Smooth muscle cell (in vitro differentiated cells): ENCODE data around the gene GJD4. TPM values are rescaled to one million over a fixed set of nuclear protein-coding genes. Genes with fewer than 3 reads are reported as not detected.
A peak's percentile ranks its signal among the peaks of the same experiment; 100 is the strongest.

Experiments used
- DNase-seq: peaks from one replicate; lab custom pipeline; 2025; ENCODE audit not compliant: unreplicated experiment; lab: John Stamatoyannopoulos, UW
- H2AFZ ChIP-seq: fragments of 200-600 bp; sonication (generic); 2 replicates; pipeline ENCODE4 v1.6.0; 2016; ENCODE audit warnings: antibody characterized with exemption, low read depth, mild to moderate bottlenecking
- H3F3A ChIP-seq: fragments of 200-600 bp; sonication (generic); 2 replicates; pipeline ENCODE4 v1.6.0; 2017; ENCODE audit warnings: antibody characterized with exemption, low read depth
- H3K27ac ChIP-seq: fragments of 200-600 bp; sonication (generic); 2 replicates; pipeline ENCODE4 v1.5.1; 2016; ENCODE audit warnings: low read depth, mild to moderate bottlenecking
- H3K27me3 ChIP-seq: fragments of 200-600 bp; sonication (generic); 2 replicates; pipeline ENCODE4 v1.6.1; 2016; ENCODE audit warnings: low read depth, mild to moderate bottlenecking
- H3K36me3 ChIP-seq: fragments of 200-600 bp; sonication (generic); 2 replicates; pipeline ENCODE4 v1.5.1; 2016; ENCODE audit warnings: low read depth
- H3K4me1 ChIP-seq: fragments of 200-600 bp; sonication (generic); 2 replicates; pipeline ENCODE4 v1.5.1; 2016; ENCODE audit warnings: low read depth
- H3K4me2 ChIP-seq: fragments of 200-600 bp; sonication (generic); 2 replicates; pipeline ENCODE4 v1.6.0; 2016; ENCODE audit warnings: mild to moderate bottlenecking
- H3K4me3 ChIP-seq: fragments of 200-600 bp; sonication (generic); 2 replicates; pipeline ENCODE4 v1.5.1; 2016; ENCODE audit warnings: mild to moderate bottlenecking
- H3K79me2 ChIP-seq: fragments of 200-600 bp; sonication (generic); 2 replicates; pipeline ENCODE4 v1.6.0; 2016; ENCODE audit warnings: low read depth, mild to moderate bottlenecking
- H3K9ac ChIP-seq: fragments of 200-600 bp; sonication (generic); 2 replicates; pipeline ENCODE4 v1.6.0; 2016; ENCODE audit warnings: low read depth
- H3K9me3 ChIP-seq: fragments of 200-600 bp; sonication (generic); replicated peaks from 2 replicates; pipeline ENCODE4 v1.5.1; 2016; ENCODE audit warnings: low read depth
- H4K20me1 ChIP-seq: fragments of 200-600 bp; sonication (generic); 2 replicates; pipeline ENCODE4 v1.6.0; 2016; ENCODE audit warnings: low read depth
- WGBS: methylation state at CpG from one replicate; pipeline ENCODE4 v1.1.7; 2016; ENCODE audit warnings: low lambda C conversion rate; 5-methylcytosine and 5-hydroxymethylcytosine counted together
- polyA plus RNA-seq: library from polyadenylated mRNA; unstranded; fragments of >200 nt; fragmentation: Nextera tagmentation; extraction: Ambion mirVana; gene quantifications from 2 replicates; pipeline ENCODE4 v1.2.1, GENCODE V29; 2016
- total RNA-seq: library from RNA; depleted of rRNA; stranded (reverse); fragments of >200 nt; gene quantifications from 2 replicates; pipeline ENCODE4 v1.2.3, GENCODE V29; 2014
- TF ChIP-seq, protein P1 (sequence below): fragments of 200-600 bp; sonication (generic); IDR thresholded peaks from 2 replicates; pipeline ENCODE4 v1.5.1; 2017; ENCODE audit warnings: borderline replicate concordance, mild to moderate bottlenecking, antibody characterized with exemption; ENCODE audit not compliant: insufficient read depth, poor library complexity, severe bottlenecking

GJD4 gene
- total and polyA plus RNA-seq, 2 experiments from 2014 or later: not detected

DNA sequence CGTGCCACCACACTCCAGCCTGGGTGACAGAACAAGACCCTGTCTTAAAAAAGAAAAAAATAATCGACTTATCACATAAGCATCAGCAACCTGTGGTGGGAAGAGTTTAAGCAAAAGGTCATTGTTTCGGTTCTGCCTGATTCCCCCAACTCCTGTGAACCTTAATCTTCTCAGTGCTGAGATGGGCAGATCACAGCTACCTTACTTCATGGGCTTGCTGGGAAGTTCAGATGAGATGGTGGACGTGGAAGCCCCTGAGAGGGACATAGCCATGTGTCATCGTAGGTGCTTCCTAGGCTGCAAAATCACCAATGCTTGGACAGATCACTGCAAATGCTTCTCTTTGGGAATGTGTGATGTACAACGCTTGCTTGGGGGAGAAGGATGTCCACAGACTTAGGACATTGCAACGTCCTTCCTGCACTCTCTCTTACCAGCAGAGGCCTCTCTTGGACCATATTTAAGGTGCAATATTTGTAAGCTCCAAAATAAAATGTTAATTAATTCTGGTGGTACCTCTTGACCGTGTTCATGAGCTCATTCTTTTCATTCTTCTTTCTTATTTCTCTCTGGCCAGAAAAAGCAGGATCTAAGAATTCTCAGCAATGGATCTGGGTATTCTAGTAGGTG is 8.6 kb downstream of the GJD4 start:
- Histone ChIP-seq H3K9me3 (no peaks in the 10 kb centered on the region), H3F3A (no peaks in the 10 kb centered on the region), H3K4me3 (no peak overlapping the region), H3K27ac (no peak overlapping the region), H3K4me1 (no peaks in the 10 kb centered on the region), H3K27me3 (peaks cover 5% of the 10 kb centered on the region), H3K4me2 (no peak overlapping the region), H3K36me3 (no peaks in the 10 kb centered on the region), H2AFZ (no peak overlapping the region), H3K79me2 (no peaks in the 10 kb centered on the region), H3K9ac (no peak overlapping the region), H4K20me1 (no peaks in the 10 kb centered on the region)
- TF ChIP-seq, protein P1, sequence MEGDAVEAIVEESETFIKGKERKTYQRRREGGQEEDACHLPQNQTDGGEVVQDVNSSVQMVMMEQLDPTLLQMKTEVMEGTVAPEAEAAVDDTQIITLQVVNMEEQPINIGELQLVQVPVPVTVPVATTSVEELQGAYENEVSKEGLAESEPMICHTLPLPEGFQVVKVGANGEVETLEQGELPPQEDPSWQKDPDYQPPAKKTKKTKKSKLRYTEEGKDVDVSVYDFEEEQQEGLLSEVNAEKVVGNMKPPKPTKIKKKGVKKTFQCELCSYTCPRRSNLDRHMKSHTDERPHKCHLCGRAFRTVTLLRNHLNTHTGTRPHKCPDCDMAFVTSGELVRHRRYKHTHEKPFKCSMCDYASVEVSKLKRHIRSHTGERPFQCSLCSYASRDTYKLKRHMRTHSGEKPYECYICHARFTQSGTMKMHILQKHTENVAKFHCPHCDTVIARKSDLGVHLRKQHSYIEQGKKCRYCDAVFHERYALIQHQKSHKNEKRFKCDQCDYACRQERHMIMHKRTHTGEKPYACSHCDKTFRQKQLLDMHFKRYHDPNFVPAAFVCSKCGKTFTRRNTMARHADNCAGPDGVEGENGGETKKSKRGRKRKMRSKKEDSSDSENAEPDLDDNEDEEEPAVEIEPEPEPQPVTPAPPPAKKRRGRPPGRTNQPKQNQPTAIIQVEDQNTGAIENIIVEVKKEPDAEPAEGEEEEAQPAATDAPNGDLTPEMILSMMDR: peak; percentile 31
- DNase-seq: no peak
- WGBS: 70% methylated on average over 8 of the region's 8 CpGs

DNA sequence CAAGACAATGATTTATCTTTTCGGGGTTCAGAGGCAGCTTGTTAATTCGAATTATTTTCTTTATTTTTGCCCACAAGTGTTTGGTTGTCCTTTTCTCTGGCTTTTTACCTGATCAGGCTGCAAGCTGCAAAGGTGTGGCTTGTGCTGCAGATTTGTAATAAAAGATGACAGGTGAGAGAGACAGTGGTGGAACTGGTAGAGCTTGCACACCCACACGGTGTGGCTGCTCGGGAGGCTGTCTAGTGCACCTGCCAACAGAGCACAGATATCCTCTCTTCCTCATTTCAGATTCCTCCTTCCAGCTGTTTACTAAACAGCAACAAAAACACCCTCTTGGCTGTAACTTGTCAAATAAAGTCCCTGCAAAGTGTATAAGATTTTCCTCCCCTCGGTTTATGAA is 9.2 kb downstream of the GJD4 start:
- H3K9ac ChIP-seq: no peak overlapping the region
- no peaks in the 10 kb centered on the region for H3K36me3 ChIP-seq
- no peaks in the 10 kb centered on the region for H3F3A ChIP-seq
- no peaks in the 10 kb centered on the region for H3K4me1 ChIP-seq
- DNase-seq: no peak
- WGBS: 67% methylated on average over 5 of the region's 5 CpGs
- no peak overlapping the region for H3K4me3 ChIP-seq
- H3K4me2 ChIP-seq: no peak overlapping the region
- H4K20me1 ChIP-seq: no peaks in the 10 kb centered on the region
- H3K27me3 ChIP-seq: peaks cover 5% of the 10 kb centered on the region
- H3K79me2 ChIP-seq: no peaks in the 10 kb centered on the region
- TF ChIP-seq, protein P1: no peak
- H3K9me3 ChIP-seq: no peaks in the 10 kb centered on the region
- H2AFZ ChIP-seq: no peak overlapping the region
- no peak overlapping the region for H3K27ac ChIP-seq

GRCh38 chr10:35626971-35627507 is 21.9 kb downstream of the GJD4 start:
- TF ChIP-seq, protein P1: no peak
- peak overlapping the region; percentile 5 for H3K27ac ChIP-seq
- H3K9ac ChIP-seq: no peak overlapping the region
- H3K4me2 ChIP-seq: no peak overlapping the region
- no peaks in the 10 kb centered on the region for H3F3A ChIP-seq
- no peak overlapping the region for H3K4me3 ChIP-seq
- WGBS: 65% methylated on average over 6 of the region's 6 CpGs
- no peaks in the 10 kb centered on the region for H3K36me3 ChIP-seq
- H3K27me3 ChIP-seq: no peaks in the 10 kb centered on the region
- H3K9me3 ChIP-seq: no peaks in the 10 kb centered on the region
- DNase-seq: no peak
- H4K20me1 ChIP-seq: no peaks in the 10 kb centered on the region
- no peak overlapping the region for H2AFZ ChIP-seq
- peaks cover 7% of the 10 kb centered on the region for H3K4me1 ChIP-seq
- H3K79me2 ChIP-seq: no peaks in the 10 kb centered on the region

DNA sequence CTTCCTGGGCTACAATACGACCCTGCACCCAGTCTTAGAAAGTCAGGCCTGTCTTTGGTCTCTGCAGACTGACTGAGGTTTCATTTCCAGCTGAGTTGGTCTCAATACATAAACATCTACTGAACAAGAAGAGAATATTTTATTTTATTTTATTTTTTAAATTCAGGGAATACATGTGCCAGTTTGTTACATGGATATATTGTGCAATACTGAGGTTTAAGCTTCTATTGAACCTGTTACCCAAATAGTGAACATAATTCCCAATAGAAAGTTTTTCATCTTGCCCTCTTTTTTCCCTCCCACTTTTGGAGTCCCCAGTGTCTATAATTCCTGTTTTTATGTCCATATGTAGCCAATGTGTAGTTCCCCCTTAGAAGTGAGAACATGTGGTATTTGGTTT is 26.3 kb downstream of the GJD4 start:
- 94% methylated on average over 1 of the region's 1 CpG for WGBS
- Histone ChIP-seq H3K4me3 (no peak overlapping the region), H3K4me1 (peaks cover 16% of the 10 kb centered on the region), H2AFZ (no peak overlapping the region), H3K36me3 (no peaks in the 10 kb centered on the region), H3K9me3 (no peaks in the 10 kb centered on the region), H3K79me2 (no peaks in the 10 kb centered on the region), H3K27me3 (no peaks in the 10 kb centered on the region), H3F3A (no peaks in the 10 kb centered on the region), H3K27ac (no peak overlapping the region), H4K20me1 (no peaks in the 10 kb centered on the region), H3K9ac (no peak overlapping the region), H3K4me2 (no peak overlapping the region)
- no peak for DNase-seq
- TF ChIP-seq, protein P1: no peak
